ENCODE results near the gene NAT10. TPM values are rescaled to one million over a fixed set of nuclear protein-coding genes. Genes with fewer than 3 reads are reported as not detected.
"Not testable (repeated sequence)": the region's sequence is repeated elsewhere in the genome, so short reads cannot be mapped to it uniquely, and the experiment has no call there.

Gene NAT10
- polyA plus RNA-seq, 12 donors = 28.8 to 54.1 (median 34.2) TPM; not detected in 1

GRCh38 chr11:34166806-34167740 lies 61.6 kb downstream of the NAT10 start:
- no peak for DNase-seq

GRCh38 chr11:34167961-34168360 lies 62.5 kb downstream of the NAT10 start:
- DNase-seq = no peak

GRCh38 chr11:34168642-34169420 lies 63.4 kb downstream of the NAT10 start:
- DNase-seq = no peak

- DNase-seq = no peak
Measured at GRCh38 chr11:34169686-34170085, 64.3 kb downstream of the NAT10 start.

- no peak for DNase-seq
Measured at GRCh38 chr11:34173050-34173449, 67.6 kb downstream of the NAT10 start.

GRCh38 chr11:34174412-34175041 lies 69.1 kb downstream of the NAT10 start:
- DNase-seq = peak; percentile 81

- no peak for DNase-seq
Measured at GRCh38 chr11:34175284-34176019, 70.0 kb downstream of the NAT10 start.

- DNase-seq = no peak
Measured at GRCh38 chr11:34176751-34177209, 71.4 kb downstream of the NAT10 start.

GRCh38 chr11:34178209-34178821 lies 72.9 kb downstream of the NAT10 start:
- DNase-seq = no peak

- DNase-seq = no peak
Measured at GRCh38 chr11:34179026-34179675, 73.7 kb downstream of the NAT10 start.

GRCh38 chr11:34180040-34180813 lies 74.8 kb downstream of the NAT10 start:
- no peak for DNase-seq

GRCh38 chr11:34180814-34181165 lies 75.4 kb downstream of the NAT10 start:
- not testable (repeated sequence) for DNase-seq

- no peak for DNase-seq
Measured at GRCh38 chr11:34181251-34181650, 75.8 kb downstream of the NAT10 start.

GRCh38 chr11:34181856-34182405 lies 76.5 kb downstream of the NAT10 start:
- DNase-seq = no peak

- DNase-seq = no peak
Measured at GRCh38 chr11:34182425-34182824, 77.0 kb downstream of the NAT10 start.

GRCh38 chr11:34182921-34183685 lies 77.7 kb downstream of the NAT10 start:
- no peak for DNase-seq

GRCh38 chr11:34183848-34184391 lies 78.5 kb downstream of the NAT10 start:
- no peak for DNase-seq

GRCh38 chr11:34184505-34185015 lies 79.1 kb downstream of the NAT10 start:
- DNase-seq = no peak

All from muscle of arm (tissue), 12 donors.